Posterior vena cava (tissue), 2 donors: Measurements from ENCODE around the gene TRAF3. TPM values are rescaled to one million over a fixed set of nuclear protein-coding genes. Genes with fewer than 3 reads are reported as not detected.

ENCODE experiments used
- DNase-seq: peaks from one replicate; pipeline ENCODE4 v3.0.0-alpha.2; 2020; ENCODE audit warnings: low spot score
- intact Hi-C, 2 donors: fragments of 100-400 bp; cut with DNase I; formaldehyde crosslinking; loops; one replicate each; pipeline versions ENCODE4 v1.14.1 to v1.14.2; 2022 to 2023
- total RNA-seq, 2 donors: library from RNA; stranded (reverse); fragmentation: NEBNext Ultra II Directional; extraction: Animal tissue kit (Norgen Biotek cat#: 25700); gene quantifications; one replicate each; pipeline ENCODE4 v1.2.1, GENCODE V29; 2021
- donor health status: DM: yes; HTN: yes; CAD: no.
- donor health status: DM: yes; HTN: yes; CAD: no.

TRAF3 gene
- total RNA-seq, 2 donors from 2014 or later: 17.8 to 28.0 TPM

- intact Hi-C loops: no loop called here
- no peak for DNase-seq
Observed at GRCh38 chr14:102898298-102898697, 121.0 kb downstream of the TRAF3 start.

GRCh38 chr14:102898776-102899515 lies 121.7 kb downstream of the TRAF3 start:
- DNase-seq: peak; percentile 74
- intact Hi-C loops: no loop called here

- intact Hi-C loops: no loop called here
- peak; percentile 52 for DNase-seq
Observed at GRCh38 chr14:102899516-102899900, 122.3 kb downstream of the TRAF3 start.

GRCh38 chr14:102900631-102901571 lies 123.7 kb downstream of the TRAF3 start:
- intact Hi-C loops: no loop called here
- peak; percentile 67 for DNase-seq

- DNase-seq: peak; percentile 58
- intact Hi-C loops: no loop called here
Observed at GRCh38 chr14:102901633-102902032, 124.4 kb downstream of the TRAF3 start.

- intact Hi-C loops: no loop called here
- peak; percentile 40 for DNase-seq
Observed at GRCh38 chr14:102902086-102902485, 124.8 kb downstream of the TRAF3 start.

GRCh38 chr14:102902523-102903247 lies 125.4 kb downstream of the TRAF3 start:
- DNase-seq: peak; percentile 26
- intact Hi-C loops: no loop called here

GRCh38 chr14:102903248-102903888 lies 126.1 kb downstream of the TRAF3 start:
- intact Hi-C loops: no loop called here

GRCh38 chr14:102903889-102904512 lies 126.8 kb downstream of the TRAF3 start:
- peak; percentile 64 for DNase-seq
- intact Hi-C loops: no loop called here

More at GRCh38 chr14:102903248-102903888, 126.1 kb downstream of the TRAF3 start:
- peak; percentile 46 for DNase-seq

GRCh38 chr14:102905116-102906108 lies 128.2 kb downstream of the TRAF3 start:
- peak; percentile 64 for DNase-seq
- intact Hi-C loops: no loop called here

GRCh38 chr14:102906616-102907302 lies 129.5 kb downstream of the TRAF3 start:
- intact Hi-C loops: no loop called here

GRCh38 chr14:102907303-102907844 lies 130.1 kb downstream of the TRAF3 start:
- peak; percentile 78 for DNase-seq
- intact Hi-C loops: no loop called here

More at GRCh38 chr14:102906616-102907302, 129.5 kb downstream of the TRAF3 start:
- peak; percentile 54 for DNase-seq

- peak; percentile 70 for DNase-seq
- intact Hi-C loops: no loop called here
Observed at GRCh38 chr14:102907980-102908730, 130.9 kb downstream of the TRAF3 start.

- peak; percentile 70 for DNase-seq
- intact Hi-C loops: no loop called here
Observed at GRCh38 chr14:102908766-102909455, 131.7 kb downstream of the TRAF3 start.

- intact Hi-C loops: no loop called here
Observed at GRCh38 chr14:102909462-102909861, 132.2 kb downstream of the TRAF3 start.

More at GRCh38 chr14:102909462-102909861, 132.2 kb downstream of the TRAF3 start:
- peak; percentile 43 for DNase-seq
